ENCODE measurements around the gene CABP2. TPM values are rescaled to one million over a fixed set of nuclear protein-coding genes. Genes with fewer than 3 reads are reported as not detected.

Gene CABP2
- not detected in 2 replicates for total RNA-seq

DNA sequence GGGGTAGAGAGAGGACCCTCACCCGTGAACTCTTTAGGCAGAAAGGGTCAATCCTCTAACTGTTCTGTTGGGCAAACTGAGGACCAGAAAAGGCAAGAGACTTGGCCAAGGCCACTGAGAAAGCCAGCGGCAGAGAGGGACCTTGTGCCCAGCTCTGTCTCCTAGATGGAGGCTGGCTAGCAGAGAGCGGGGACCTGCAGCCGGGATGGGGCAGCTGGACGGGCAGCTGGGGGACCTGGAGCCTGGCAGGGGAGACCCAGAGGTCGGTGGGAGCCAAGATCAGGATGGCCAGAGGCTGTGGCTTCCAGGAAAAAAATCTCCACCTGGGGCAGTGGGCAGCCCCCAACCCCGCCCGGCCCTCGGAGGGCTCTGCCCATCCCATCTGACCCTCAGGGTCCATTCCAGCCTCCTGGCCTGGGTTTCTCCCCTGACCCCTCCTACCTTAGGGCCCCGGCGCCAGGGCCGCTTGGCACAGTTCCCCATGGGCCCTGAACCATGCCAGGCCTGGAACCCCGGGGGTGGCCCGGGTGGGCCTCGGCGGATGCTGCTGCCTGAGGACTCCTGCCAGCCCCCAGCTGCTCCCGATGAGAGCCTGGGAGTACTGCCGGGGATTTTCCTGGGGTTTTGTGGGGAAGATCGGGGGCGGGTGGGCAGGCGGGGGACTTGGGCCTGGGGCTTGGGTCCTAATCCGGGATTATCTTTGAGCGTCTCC lies at the start of gene CABP2:
TSS of gene CABP2 (minus strand) at position 603 of the 712 bp plus-strand sequence. CDS start at position 483, 120 bp downstream.

DNA sequence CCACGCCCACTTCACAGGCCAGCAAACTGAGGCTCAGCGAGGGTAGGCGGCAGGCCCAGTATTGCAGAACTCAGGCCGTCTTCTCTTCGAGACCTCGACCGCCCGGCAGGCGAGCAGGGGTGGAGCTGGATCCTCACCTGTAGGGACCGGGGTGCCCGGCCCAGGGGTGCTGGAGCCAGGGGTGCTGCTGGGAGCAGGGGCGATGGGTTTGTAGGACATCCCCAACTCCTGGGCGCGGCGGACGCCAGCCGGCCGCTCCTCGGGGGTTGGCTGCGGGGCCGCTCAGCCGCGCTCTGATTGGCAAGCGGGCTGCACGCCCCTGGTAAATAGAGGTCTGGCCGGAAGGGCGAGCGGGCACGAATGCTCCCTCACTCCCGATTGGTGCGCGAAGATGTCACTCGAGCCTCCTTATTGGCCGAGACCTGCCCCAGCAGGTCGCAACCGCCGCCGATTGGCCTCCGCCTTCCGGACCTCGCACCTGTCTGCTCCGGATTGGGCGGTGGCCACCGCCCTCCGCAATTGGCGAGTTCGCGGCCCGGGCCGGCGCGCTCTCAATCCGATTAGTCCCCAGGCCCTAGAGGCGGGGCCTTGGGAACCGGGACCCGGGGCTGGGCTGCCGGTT lies 15.3 kb downstream of the CABP2 start, which contains the start of gene CDK2AP2:
TSS of gene CDK2AP2 (minus strand) at position 299 of the 622 bp plus-strand sequence. CDS start at position 219, 80 bp downstream.

DNA sequence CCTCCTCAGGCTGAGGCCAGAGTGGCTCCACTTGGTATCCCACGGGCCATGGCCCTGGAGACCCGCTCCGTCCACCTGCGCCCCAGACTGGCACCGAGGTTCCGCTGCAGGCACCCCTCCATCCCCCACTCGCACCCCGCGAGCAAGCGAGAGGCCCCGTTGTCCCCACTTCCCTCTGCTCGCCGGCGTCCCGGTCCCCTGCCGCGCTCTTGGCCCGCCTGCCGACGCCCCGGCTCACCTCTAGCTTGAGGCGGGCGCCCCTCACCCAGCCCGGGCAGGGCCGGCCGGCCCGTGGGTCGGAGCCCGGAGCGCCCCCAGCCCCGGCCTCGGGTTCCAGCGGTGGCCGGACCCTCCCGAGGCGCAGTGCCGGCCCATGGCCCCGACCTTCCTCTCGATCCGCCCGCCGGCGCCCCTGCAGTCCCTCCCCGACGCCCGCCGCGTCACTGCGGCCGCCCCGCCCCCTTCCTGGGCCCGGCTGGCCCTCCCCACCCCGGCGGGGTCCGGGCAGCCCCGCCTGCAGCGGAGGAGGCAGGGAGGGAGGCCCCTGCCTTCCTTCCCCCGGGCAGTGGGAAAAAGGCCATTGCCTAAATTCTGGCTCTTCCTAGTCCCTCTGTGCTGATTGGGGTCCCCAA lies 18.2 kb downstream of the CABP2 start, which contains the start of gene PITPNM1:
TSS of gene PITPNM1 (minus strand) at position 414 of the 632 bp plus-strand sequence. CDS start 1,183 bp downstream, outside the sequence.

DNA sequence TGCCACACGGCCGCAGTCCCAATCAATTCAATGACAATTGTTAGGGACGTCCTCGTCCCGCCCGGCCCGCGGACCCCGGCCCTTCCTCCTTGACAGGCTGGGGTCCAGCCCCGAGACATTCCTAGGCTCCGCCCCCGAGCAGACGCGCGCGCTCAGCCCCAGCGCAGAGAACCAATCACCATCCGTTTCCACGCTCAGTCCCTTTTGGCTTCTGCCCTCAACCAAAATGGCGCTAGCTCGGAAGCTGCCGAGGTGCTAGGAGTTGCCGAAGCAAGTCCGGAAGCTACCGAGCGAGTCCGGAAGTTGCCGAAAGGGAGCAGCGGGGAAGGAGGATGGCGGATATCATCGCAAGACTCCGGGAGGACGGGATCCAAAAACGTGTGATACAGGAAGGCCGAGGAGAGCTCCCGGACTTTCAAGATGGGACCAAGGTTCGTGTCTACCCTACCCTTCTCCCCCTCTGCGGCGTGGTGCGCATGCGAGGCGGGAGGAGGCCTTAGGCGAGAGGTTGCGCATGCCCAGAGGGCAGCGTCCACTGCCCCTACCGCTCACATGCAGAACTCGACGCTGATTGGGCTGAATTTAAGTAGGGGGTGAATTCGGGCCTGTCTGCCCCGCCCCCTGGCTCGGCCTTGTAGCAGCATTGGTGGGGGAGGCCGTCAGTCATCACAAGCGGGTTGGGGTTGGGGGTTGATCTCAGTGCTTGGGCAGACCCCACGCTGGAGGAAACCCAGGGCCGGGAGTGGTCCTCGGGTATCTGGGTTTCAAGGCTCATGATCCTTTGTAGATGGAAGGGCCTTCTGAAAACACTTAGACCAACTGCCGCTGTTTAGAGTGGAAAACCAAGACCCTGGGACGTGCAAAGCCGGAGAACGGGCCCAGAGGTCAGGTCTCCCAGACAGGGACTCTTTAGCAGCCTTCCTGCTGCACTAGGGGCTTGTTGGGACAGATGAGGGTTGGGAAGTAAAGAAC lies 40.1 kb downstream of the CABP2 start, which contains the start of gene AIP:
TSS of gene AIP (plus strand) at position 200 of the 972 bp plus-strand sequence. CDS start at position 333, 133 bp downstream.

Other genes with a start within 250 kb of the CABP2 start
- gene ANKRD13D, start 234.1 kb downstream of the CABP2 start, total RNA-seq: 29.6 and 37.3 TPM in 2 replicates
- gene SSH3, start 219.9 kb downstream of the CABP2 start, total RNA-seq: 9.7 and 10.3 TPM in 2 replicates
- 40.7 and 44.7 TPM in 2 replicates for gene POLD4, start 169.9 kb downstream of the CABP2 start, total RNA-seq
- 3.4 and 4.4 TPM in 2 replicates for gene CLCF1, start 149.8 kb downstream of the CABP2 start, total RNA-seq
- gene RAD9A, start 131.5 kb downstream of the CABP2 start, total RNA-seq: 2.4 and 5.4 TPM in 2 replicates
- 122 and 148 TPM in 2 replicates for gene PPP1CA, start 121.6 kb downstream of the CABP2 start, total RNA-seq
- gene TBC1D10C, start 119.4 kb downstream of the CABP2 start, total RNA-seq: not detected in 2 replicates
- under 0.01 and 0.09 TPM in 2 replicates for gene CARNS1, start 107.8 kb downstream of the CABP2 start, total RNA-seq
- gene RPS6KB2, start 95.0 kb downstream of the CABP2 start, total RNA-seq: 38.9 and 52.1 TPM in 2 replicates
- gene PTPRCAP, start 85.8 kb downstream of the CABP2 start, total RNA-seq: not detected in 2 replicates
- gene CORO1B, start 80.0 kb downstream of the CABP2 start, total RNA-seq: 115 and 127 TPM in 2 replicates
- not detected in 2 replicates for gene GPR152, start 70.7 kb downstream of the CABP2 start, total RNA-seq
- not detected in 2 replicates for gene CABP4, start 68.1 kb downstream of the CABP2 start, total RNA-seq
- 12.4 and 18.2 TPM in 2 replicates for gene TMEM134, start 54.2 kb downstream of the CABP2 start, total RNA-seq
- gene AIP, start 40.4 kb downstream of the CABP2 start, total RNA-seq: 101 and 142 TPM in 2 replicates
- gene PITPNM1, start 18.1 kb downstream of the CABP2 start, total RNA-seq: 12.5 and 14.3 TPM in 2 replicates
- 6.4 and 7.1 TPM in 2 replicates for gene CDK2AP2, start 15.3 kb downstream of the CABP2 start, total RNA-seq
- gene GSTP1, start 60.4 kb upstream of the CABP2 start, total RNA-seq: 1,134 and 1,225 TPM in 2 replicates
- 167 and 205 TPM in 2 replicates for gene NDUFV1, start 83.5 kb upstream of the CABP2 start, total RNA-seq
- gene NUDT8, start 106.5 kb upstream of the CABP2 start, total RNA-seq: 2.6 and 3.1 TPM in 2 replicates
- not detected in 2 replicates for gene TBX10, start 116.3 kb upstream of the CABP2 start, total RNA-seq
- gene ACY3, start 127.3 kb upstream of the CABP2 start, total RNA-seq: not detected in 2 replicates
- gene ALDH3B2, start 151.2 kb upstream of the CABP2 start, total RNA-seq: not detected in 2 replicates